ENCODE measurements around the gene SCP2. TPM values are rescaled to one million over a fixed set of nuclear protein-coding genes. Genes with fewer than 3 reads are reported as not detected.

The SCP2 gene
- 26.3 TPM for total RNA-seq

GRCh38 chr1:52927212-52928014 lies at the start of gene SCP2:
SCP2 (plus strand) TSS chr1:52927276; CDS start chr1:52927397, 121 bp downstream.
- peak within 1 kb of the TSS; percentile 50 to 73 for H3K4me3 ChIP-seq
- intact Hi-C loops (cut with DNase I) = loop anchor here (5.0 to 10.0 kb wide), 4 partner anchors 203 to 563 kb away; partner anchors contain the start of genes CC2D1B, CPT2, ORC1 and PRPF38A
- H3K4me1 ChIP-seq = peaks cover 0 to 8% of the 10 kb centered on the region in 2 donors
- H3K27me3 ChIP-seq = no peaks in the 10 kb centered on the region
- H3K9me3 ChIP-seq = no peaks in the 10 kb centered on the region
- no peak for TF ChIP-seq CTCF (IDR thresholded peaks at IDR 0.05)
- H3K36me3 ChIP-seq = no peaks in the 10 kb centered on the region
- peak; percentile 33 to 91 for DNase-seq (ENCODE audit: low spot score in 2 of 2)
- peak within 1 kb of the TSS; percentile 72 to 75 for H3K27ac ChIP-seq

- no peak for TF ChIP-seq CTCF (IDR thresholded peaks at IDR 0.05)
- Histone ChIP-seq H3K36me3 (no peaks in the 10 kb centered on the region), H3K9me3 (no peaks in the 10 kb centered on the region), H3K4me3 (no peak overlapping the region), H3K4me1 (no peaks in the 10 kb centered on the region), H3K27ac (no peak overlapping the region), H3K27me3 (no peaks in the 10 kb centered on the region)
- intact Hi-C loops (cut with DNase I) = no loop called here
- no peak for DNase-seq (ENCODE audit: low spot score in 2 of 2)
These were observed 49.5 kb upstream of the SCP2 start for GRCh38 chr1:52877554-52877953.

GRCh38 chr1:52880206-52880605 lies 46.9 kb upstream of the SCP2 start:
- Histone ChIP-seq H3K9me3 (no peaks in the 10 kb centered on the region), H3K4me3 (no peak overlapping the region), H3K27me3 (no peaks in the 10 kb centered on the region), H3K36me3 (no peaks in the 10 kb centered on the region), H3K4me1 (no peaks in the 10 kb centered on the region), H3K27ac (no peak overlapping the region)
- intact Hi-C loops (cut with DNase I) = no loop called here
- no peak for DNase-seq (ENCODE audit: low spot score in 2 of 2)
- TF ChIP-seq CTCF (IDR thresholded peaks at IDR 0.05) = no peak

- no peak for DNase-seq (ENCODE audit: low spot score in 2 of 2)
- Histone ChIP-seq H3K9me3 (no peaks in the 10 kb centered on the region), H3K27ac (no peak overlapping the region), H3K4me1 (no peaks in the 10 kb centered on the region), H3K4me3 (no peak overlapping the region), H3K27me3 (no peaks in the 10 kb centered on the region), H3K36me3 (no peaks in the 10 kb centered on the region)
- intact Hi-C loops (cut with DNase I) = no loop called here
- no peak for TF ChIP-seq CTCF (IDR thresholded peaks at IDR 0.05)
These were observed 39.6 kb upstream of the SCP2 start for GRCh38 chr1:52887483-52887882.

GRCh38 chr1:52892424-52893215 lies 34.5 kb upstream of the SCP2 start:
- Histone ChIP-seq H3K27me3 (no peaks in the 10 kb centered on the region), H3K27ac (no peak overlapping the region), H3K36me3 (peaks cover 4 to 26% of the 10 kb centered on the region in 2 donors), H3K9me3 (no peaks in the 10 kb centered on the region), H3K4me1 (no peaks in the 10 kb centered on the region), H3K4me3 (no peak overlapping the region)
- DNase-seq (ENCODE audit: low spot score in 2 of 2) = no peak
- no peak for TF ChIP-seq CTCF (IDR thresholded peaks at IDR 0.05)
- intact Hi-C loops (cut with DNase I) = no loop called here
